Prostate gland (tissue), 2 donors: ENCODE results near the gene DAGLA.

ENCODE experiments used
- CTCF ChIP-seq, 4 experiments: fragments of 200-600 bp in 2 of 4; fragments of 450-650 bp in 2 of 4; sonication (generic) in 2 of 4; IDR thresholded peaks; 1 replicate in 3 of 4; 2 replicates in 1 of 4; pipeline ENCODE4 v1.5.1; 2016 to 2019; ENCODE audit warnings: antibody characterized with exemption in 4 of 4, mild to moderate bottlenecking in 2 of 4, moderate library complexity in 2 of 4
- POLR2AphosphoS5 ChIP-seq: sonication (generic); formaldehyde crosslinking; IDR thresholded peaks from one replicate; pipeline ENCODE4 v1.6.1; 2017; ENCODE audit warnings: antibody characterized with exemption

GRCh38 chr11:61730240-61730994 is 50.2 kb downstream of the DAGLA start:
- TF ChIP-seq CTCF (IDR thresholded peaks at IDR 0.05), result no peak
- no peak for TF ChIP-seq POLR2AphosphoS5
